Thyroid gland (tissue), 4 donors: ENCODE results near the gene RB1.

Source experiments
- POLR2A ChIP-seq, 2 donors: fragments of 450-650 bp; IDR thresholded peaks; one replicate each; pipeline ENCODE4 v1.6.1; 2017; ENCODE audit warnings: antibody characterized with exemption in 2 of 2, mild to moderate bottlenecking in 2 of 2, moderate library complexity in 1 of 2
- TF ChIP-seq, protein P1 (sequence below), 6 experiments: fragments of 200-600 bp in 3 of 6; fragments of 450-650 bp in 3 of 6; sonication (generic) in 3 of 6; IDR thresholded peaks; one replicate each; pipeline ENCODE4 v1.5.1; 2016 to 2019; ENCODE audit warnings: antibody characterized with exemption in 6 of 6, mild to moderate bottlenecking in 2 of 6, inconsistent platforms in 1 of 6, moderate library complexity in 1 of 6

DNA sequence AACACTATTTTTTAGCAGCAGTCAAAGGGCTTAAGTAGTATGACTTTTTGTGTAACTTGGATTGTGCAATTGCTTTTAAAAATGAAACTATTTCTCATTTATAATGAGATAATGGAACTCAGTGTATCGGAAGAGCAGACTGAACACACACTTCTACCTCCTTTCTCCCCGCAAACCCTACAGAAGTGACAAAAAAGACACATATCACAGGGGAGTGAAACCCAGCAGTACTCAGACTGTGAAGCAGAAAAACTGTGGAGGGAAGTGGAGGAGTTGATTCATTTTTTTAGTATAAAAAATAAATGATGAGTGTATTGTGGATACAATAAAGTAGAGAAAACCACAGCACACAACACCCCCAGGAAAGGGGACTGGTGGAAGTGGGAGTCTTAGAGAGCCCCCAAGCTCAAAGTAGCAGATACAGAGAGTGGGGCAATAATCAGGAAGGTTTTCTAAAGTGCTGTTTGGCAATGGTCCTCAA is 99.6 kb downstream of the RB1 start:
- no peak for TF ChIP-seq POLR2A (IDR thresholded peaks at IDR 0.05)
- TF ChIP-seq, protein P1, sequence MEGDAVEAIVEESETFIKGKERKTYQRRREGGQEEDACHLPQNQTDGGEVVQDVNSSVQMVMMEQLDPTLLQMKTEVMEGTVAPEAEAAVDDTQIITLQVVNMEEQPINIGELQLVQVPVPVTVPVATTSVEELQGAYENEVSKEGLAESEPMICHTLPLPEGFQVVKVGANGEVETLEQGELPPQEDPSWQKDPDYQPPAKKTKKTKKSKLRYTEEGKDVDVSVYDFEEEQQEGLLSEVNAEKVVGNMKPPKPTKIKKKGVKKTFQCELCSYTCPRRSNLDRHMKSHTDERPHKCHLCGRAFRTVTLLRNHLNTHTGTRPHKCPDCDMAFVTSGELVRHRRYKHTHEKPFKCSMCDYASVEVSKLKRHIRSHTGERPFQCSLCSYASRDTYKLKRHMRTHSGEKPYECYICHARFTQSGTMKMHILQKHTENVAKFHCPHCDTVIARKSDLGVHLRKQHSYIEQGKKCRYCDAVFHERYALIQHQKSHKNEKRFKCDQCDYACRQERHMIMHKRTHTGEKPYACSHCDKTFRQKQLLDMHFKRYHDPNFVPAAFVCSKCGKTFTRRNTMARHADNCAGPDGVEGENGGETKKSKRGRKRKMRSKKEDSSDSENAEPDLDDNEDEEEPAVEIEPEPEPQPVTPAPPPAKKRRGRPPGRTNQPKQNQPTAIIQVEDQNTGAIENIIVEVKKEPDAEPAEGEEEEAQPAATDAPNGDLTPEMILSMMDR (IDR thresholded peaks at IDR 0.05): no peak
